Heart right ventricle (tissue), 16 donors: ENCODE results near the gene ZNF747. TPM values are rescaled to one million over a fixed set of nuclear protein-coding genes. Genes with fewer than 3 reads are reported as not detected.

ENCODE experiments used
- ATAC-seq, 8 donors: fragments of 200-7000 bp; cut with Tn5 transposase; one replicate each; pipeline ENCODE4 v1.9.1; 2020; ENCODE audit warnings: mild to moderate bottlenecking in 8 of 8, moderate library complexity in 8 of 8, moderate number of reproducible peaks in 1 of 8
- DNase-seq, 2 donors: peaks; one replicate each; pipeline ENCODE4 v3.0.0-alpha.2; 2020
- H3K27ac ChIP-seq, 10 donors: fragments of 200-600 bp; sonication (generic) in 2 of 10; one replicate each; pipeline versions ENCODE4 v1.5.0 to v1.8.0; 2020 to 2022; ENCODE audit warnings: mild to moderate bottlenecking in 3 of 10
- H3K27me3 ChIP-seq, 7 donors: fragments of 200-600 bp; one replicate each; pipeline ENCODE4 v1.8.0; 2021 to 2022; ENCODE audit warnings: mild to moderate bottlenecking in 2 of 7
- H3K36me3 ChIP-seq, 9 donors: fragments of 200-600 bp; sonication (generic) in 1 of 9; one replicate each; pipeline versions ENCODE4 v1.5.0 to v1.8.0; 2020 to 2022; ENCODE audit warnings: mild to moderate bottlenecking in 2 of 9
- H3K4me1 ChIP-seq, 9 donors: fragments of 200-600 bp; sonication (generic) in 1 of 9; one replicate each; pipeline versions ENCODE4 v1.5.0 to v1.8.0; 2020 to 2022; ENCODE audit warnings: mild to moderate bottlenecking in 4 of 9
- H3K4me3 ChIP-seq, 10 donors: fragments of 200-600 bp; sonication (generic) in 2 of 10; one replicate each; pipeline versions ENCODE4 v1.5.0 to v1.8.0; 2020 to 2022; ENCODE audit warnings: mild to moderate bottlenecking in 7 of 10, moderate library complexity in 2 of 10
- H3K9me3 ChIP-seq, 11 donors: fragments of 200-600 bp in 10 of 11; sonication (generic) in 2 of 11; one replicate each; pipeline versions ENCODE4 v1.5.0 to v1.8.0; 2013 to 2022; ENCODE audit warnings: mild to moderate bottlenecking in 2 of 11, control low read depth in 1 of 11, moderate library complexity in 1 of 11
- WGBS, 2 donors: extraction: QIAGEN DNeasy Blood & Tissue Kit; methylation state at CpG; one replicate each; pipeline ENCODE4 v1.1.7; 2013; ENCODE audit warnings: inconsistent platforms in 1 of 2; 5-methylcytosine and 5-hydroxymethylcytosine counted together
- intact Hi-C, 10 donors: fragments of 100-400 bp; cut with DNase I; formaldehyde crosslinking; loops; one replicate each; pipeline versions ENCODE4 v1.11.1 to v1.14.2; 2022
- polyA plus RNA-seq, 2 donors: library from polyadenylated mRNA; stranded (reverse); fragments of 200-250 nt; gene quantifications; one replicate each; pipeline ENCODE4 v1.2.3, GENCODE V29; 2013
- total RNA-seq, 10 donors: library from RNA; stranded (reverse); fragmentation: NEBNext Ultra II Directional in 3 of 10; extraction: Animal tissue kit (Norgen Biotek cat#: 25700) in 3 of 10; gene quantifications; one replicate each; pipeline versions ENCODE4 v1.2.1 to v1.2.4, GENCODE V29; 2021 to 2023
- TF ChIP-seq, protein P1 (sequence below), 9 donors: fragments of 200-600 bp; sonication (generic) in 2 of 9; IDR thresholded peaks; one replicate each; pipeline versions ENCODE4 v1.5.0 to v1.8.0; 2021 to 2022; ENCODE audit warnings: antibody characterized with exemption in 9 of 9, mild to moderate bottlenecking in 5 of 9, moderate library complexity in 1 of 9
- donor health status: Arrhythmogenic right ventricular cardiomyopathy.
- donor health status: ischemic (EF 13 %, LVEDD 7.1; RV severe dilation, severe dysfunction).
- donor health status: healthy with polysubstance abuse.
- donor health status: DM: no; HTN: yes; CAD: no.
- donor health status: DM: no; HTN: no; CAD: no.
- donor health status: ischemic (EF 25% LVEDD 6.9; RV normal size, moderate dysfunction).
- donor health status: ischemic (EF 25% LVEDD 5.7; RV mildly dilated, moderate dysfunction).
- donor health status: healthy.
- donor health status: DM: yes; HTN: yes; CAD: no.
- donor health status: Ischemic cardiomyopathy.
- donor health status: ischemic (EF 35%, LVEDD 5.7; RV mildly dilated, moderate dysfunction).
- donor health status: nonischemic (EF 11% LVEDD 7.7; RV severe dilation, severe dysfunction).
- donor health status: DM: yes; HTN: yes; CAD: no.
- donor health status: PGD.
- donor health status: ischemic (EF 29% LVEDD 5.4; RV normal size, mild dysfunction).
- donor health status: nonischemic (EF 23%, LVEDD 6.1; RV moderate dilation, normal function).

ZNF747 gene
- total and polyA plus RNA-seq, 12 donors: 8.5 to 14.3 (median 10.5) TPM

DNA sequence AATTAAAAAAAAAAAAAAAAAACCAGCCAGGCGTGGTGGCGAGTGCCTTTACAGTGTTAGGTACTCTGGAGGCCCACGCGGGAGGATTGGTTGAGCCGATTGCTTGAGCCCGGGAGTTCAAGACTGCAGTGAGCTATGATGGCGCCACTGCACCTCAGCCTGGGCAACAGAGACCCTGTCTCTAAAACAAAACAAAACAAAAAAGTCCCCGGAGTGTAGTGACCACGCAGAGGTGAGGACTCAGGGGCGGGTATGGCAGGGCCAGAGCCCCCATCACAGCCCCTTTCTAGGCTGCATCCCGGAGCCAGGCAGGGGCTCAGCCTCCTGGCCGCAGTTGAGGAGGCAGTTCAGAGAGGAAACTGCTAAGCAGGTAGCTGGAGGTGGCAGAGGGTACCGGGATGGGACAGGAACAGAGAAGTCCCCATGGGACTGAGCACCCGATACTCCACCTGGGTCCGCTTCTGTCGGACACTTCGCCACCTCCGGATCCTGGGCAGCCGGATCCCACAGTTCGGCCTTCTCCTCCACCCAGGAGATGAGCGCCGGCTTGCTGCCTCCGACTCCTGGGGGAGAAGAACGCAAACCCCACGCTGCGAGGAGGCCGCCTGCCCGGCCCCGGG is 800 bp downstream of the ZNF747 start:
- 18 to 22% methylated on average over 29 of the region's 29 CpGs for WGBS, 2 donors
- Histone ChIP-seq H3K9me3 (no peaks in the 10 kb centered on the region), H3K4me1 (peaks cover 0 to 38% (median 26%) of the 10 kb centered on the region in 9 donors), H3K36me3 (peaks cover 0 to 34% (median 18%) of the 10 kb centered on the region in 9 donors), H3K4me3 (peak overlapping the region; percentile 71 to 94 (median 80)), H3K27ac (peak overlapping the region; percentile 78 to 98 (median 96)), H3K27me3 (no peaks in the 10 kb centered on the region)
- no peak for DNase-seq
- intact Hi-C loops: loop anchor here in 8 of 10 donors (2.0 to 10.0 kb wide), 9 partner anchors 23 to 469 kb away; partner anchors contain the start of genes ZNF785 (in 4 of the 8), ZNF688 (in 2 of the 8), ZNF764 (in 2 of the 8) and ALDOA (in 1 of the 8)
- ATAC-seq: peak in 2 of 8 donors; percentile 2 to 18
- TF ChIP-seq, protein P1, sequence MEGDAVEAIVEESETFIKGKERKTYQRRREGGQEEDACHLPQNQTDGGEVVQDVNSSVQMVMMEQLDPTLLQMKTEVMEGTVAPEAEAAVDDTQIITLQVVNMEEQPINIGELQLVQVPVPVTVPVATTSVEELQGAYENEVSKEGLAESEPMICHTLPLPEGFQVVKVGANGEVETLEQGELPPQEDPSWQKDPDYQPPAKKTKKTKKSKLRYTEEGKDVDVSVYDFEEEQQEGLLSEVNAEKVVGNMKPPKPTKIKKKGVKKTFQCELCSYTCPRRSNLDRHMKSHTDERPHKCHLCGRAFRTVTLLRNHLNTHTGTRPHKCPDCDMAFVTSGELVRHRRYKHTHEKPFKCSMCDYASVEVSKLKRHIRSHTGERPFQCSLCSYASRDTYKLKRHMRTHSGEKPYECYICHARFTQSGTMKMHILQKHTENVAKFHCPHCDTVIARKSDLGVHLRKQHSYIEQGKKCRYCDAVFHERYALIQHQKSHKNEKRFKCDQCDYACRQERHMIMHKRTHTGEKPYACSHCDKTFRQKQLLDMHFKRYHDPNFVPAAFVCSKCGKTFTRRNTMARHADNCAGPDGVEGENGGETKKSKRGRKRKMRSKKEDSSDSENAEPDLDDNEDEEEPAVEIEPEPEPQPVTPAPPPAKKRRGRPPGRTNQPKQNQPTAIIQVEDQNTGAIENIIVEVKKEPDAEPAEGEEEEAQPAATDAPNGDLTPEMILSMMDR (IDR thresholded peaks at IDR 0.05): no peak

DNA sequence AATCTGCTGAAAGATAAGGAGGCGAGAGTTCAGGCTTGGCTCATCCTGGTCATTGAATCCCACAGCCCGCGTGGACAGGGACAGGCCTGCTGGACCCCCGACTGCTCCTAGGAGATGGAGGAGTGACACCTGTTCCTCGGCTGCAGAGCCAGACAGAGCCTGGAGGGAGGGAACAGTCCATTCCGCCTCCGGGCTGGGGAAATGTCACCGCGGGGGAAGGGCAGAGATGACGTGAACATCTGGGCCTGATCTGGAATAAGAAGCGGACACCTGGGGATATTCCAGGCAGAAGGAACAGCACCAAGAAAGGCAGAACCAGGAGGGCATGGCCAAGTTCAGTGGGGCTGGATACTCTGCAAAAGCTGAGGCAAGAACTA is 1.5 kb downstream of the ZNF747 start:
- TF ChIP-seq, protein P1 (IDR thresholded peaks at IDR 0.05): no peak

DNA sequence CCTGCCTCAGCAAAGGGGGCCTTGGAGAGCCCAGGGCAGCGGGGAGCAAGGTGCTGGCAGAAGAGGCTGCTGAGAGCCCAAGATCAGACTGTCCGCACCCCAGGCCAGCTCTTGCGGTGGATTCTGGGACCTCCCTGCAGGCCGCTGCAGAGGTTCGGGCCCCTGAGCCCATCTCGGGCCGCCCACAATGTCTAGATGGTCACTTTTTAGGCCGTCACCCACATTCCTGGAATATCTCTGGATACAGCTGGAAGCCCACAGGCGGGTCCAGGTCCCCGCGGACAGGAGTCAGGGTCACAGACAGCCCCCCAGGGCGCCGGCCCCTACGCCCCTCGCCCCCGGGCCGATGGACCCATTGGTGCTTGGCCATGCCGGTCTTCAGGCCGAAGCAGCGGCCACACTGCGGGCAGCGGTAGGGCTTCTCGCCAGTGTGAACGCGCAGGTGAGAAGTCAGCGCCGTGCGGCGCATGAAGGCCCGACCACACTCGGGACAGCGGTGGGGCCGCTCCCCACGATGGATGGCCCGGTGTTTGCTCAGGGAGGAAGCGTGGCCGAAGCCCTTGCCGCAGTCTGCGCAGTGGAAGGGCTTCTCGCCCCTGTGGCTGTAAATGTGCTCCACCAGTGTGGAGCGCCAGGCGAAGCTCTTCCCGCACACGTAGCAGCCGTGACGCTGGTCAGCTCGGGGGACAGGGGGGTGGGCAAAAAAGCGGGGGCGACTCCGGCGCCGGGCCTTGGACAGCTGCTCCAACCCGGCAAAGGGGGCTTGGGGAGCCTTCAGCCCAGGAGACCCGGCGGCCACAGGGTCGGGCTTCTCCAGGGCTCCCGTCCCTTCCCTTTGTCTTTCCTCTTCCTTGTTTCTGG is 2.1 kb downstream of the ZNF747 start:
- Histone ChIP-seq H3K27ac (peak overlapping the region in 1 of 10 donors; percentile 98), H3K4me3 (no peak overlapping the region), H3K9me3 (no peaks in the 10 kb centered on the region), H3K4me1 (peaks cover 5 to 49% (median 39%) of the 10 kb centered on the region in 9 donors), H3K36me3 (peaks cover 0 to 34% (median 18%) of the 10 kb centered on the region in 9 donors), H3K27me3 (no peaks in the 10 kb centered on the region)
- DNase-seq: no peak
- 95% methylated on average over 56 to 57 of the region's 57 CpGs for WGBS, 2 donors
- ATAC-seq: no peak
- TF ChIP-seq, protein P1 (IDR thresholded peaks at IDR 0.05): no peak
- intact Hi-C loops: loop anchor here in 5 of 10 donors (5.0 to 10.0 kb wide), 6 partner anchors 40 to 468 kb away; partner anchors contain the start of genes ZNF785 (in 3 of the 5), ZNF688 (in 2 of the 5), ALDOA (in 1 of the 5) and SRCAP (in 1 of the 5)

More for the DNA sequence above, 1.5 kb downstream of the ZNF747 start:
- no peaks in the 10 kb centered on the region for H3K9me3 ChIP-seq
- DNase-seq (no peak), ATAC-seq (no peak)
- 67 to 68% methylated on average over 11 of the region's 11 CpGs for WGBS, 2 donors
- peak overlapping the region in 2 of 10 donors; percentile 76 to 89 for H3K4me3 ChIP-seq
- H3K4me1 ChIP-seq: peaks cover 0 to 43% (median 33%) of the 10 kb centered on the region in 9 donors
- H3K27ac ChIP-seq: peak overlapping the region in 5 of 10 donors; percentile 89 to 98 (median 98)
- no peaks in the 10 kb centered on the region for H3K27me3 ChIP-seq
- peaks cover 0 to 34% (median 18%) of the 10 kb centered on the region in 9 donors for H3K36me3 ChIP-seq
- intact Hi-C loops: loop anchor here in 5 of 10 donors (5.0 to 10.0 kb wide), 6 partner anchors 39 to 468 kb away; partner anchors contain the start of genes ZNF785 (in 3 of the 5), ZNF688 (in 2 of the 5), ALDOA (in 1 of the 5) and SRCAP (in 1 of the 5)
